GM12872 (cell line): Measurements from ENCODE around the gene CLC.

Experiments used
- CTCF ChIP-seq: IDR thresholded peaks from 3 replicates; pipeline ENCODE4 v1.5.1; 2011; ENCODE audit warnings: low read depth, mild to moderate bottlenecking, low read length, moderate library complexity; ENCODE audit not compliant: insufficient read depth

Gene CLC

GRCh38 chr19:39686739-39687138 is 51.1 kb downstream of the CLC start:
- no peak for TF ChIP-seq CTCF

GRCh38 chr19:39684267-39684666 is 53.6 kb downstream of the CLC start:
- no peak for TF ChIP-seq CTCF

- TF ChIP-seq CTCF = no peak
Measured at GRCh38 chr19:39681416-39681815, 56.4 kb downstream of the CLC start.
